Inflammatory macrophage (primary cell): ENCODE results near the gene PLCB2.
A peak's percentile ranks its signal among the peaks of the same experiment; 100 is the strongest.

ENCODE experiments used
- DNase-seq, 2 donors: peaks; one replicate each; pipeline ENCODE4 v3.0.0-alpha.2; 2020 to 2022

Gene PLCB2

DNA sequence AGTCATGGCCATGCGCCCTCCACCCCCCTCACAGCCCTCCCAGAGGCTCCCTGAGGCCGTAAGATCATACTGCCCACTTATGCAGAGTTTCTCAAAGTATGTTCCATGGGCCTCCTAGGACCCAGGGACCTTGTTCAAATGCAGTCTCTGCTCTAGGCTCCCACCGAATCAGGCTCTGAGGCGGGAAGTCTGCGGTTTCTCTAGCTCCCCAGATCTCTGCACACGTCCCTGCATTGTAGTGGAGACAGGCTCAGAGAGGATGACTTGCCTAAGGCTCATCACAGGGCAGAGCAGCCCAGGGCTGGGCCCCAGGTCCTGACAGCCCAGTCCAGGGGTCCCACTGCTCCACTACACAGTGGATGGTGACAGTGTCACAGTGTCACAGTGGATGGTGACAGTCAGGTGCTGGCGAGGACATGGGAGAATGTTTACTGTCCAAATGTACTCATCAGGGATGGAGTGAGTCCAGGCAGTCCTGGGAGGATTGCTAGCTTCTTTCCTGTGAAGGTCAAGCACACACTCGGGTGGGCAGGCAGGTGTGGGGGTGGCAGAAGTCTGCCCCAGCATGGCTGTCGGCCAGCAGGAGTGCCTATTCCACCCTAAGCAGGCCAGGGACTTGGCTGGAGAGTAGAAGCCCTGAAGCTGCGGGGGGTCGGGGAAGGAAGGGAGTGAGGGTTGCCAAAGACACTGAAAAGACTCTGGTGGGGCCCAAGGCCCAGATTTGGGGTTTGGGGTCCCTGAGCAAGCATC is 37.3 kb downstream of the PLCB2 start:
- DNase-seq: no peak

DNA sequence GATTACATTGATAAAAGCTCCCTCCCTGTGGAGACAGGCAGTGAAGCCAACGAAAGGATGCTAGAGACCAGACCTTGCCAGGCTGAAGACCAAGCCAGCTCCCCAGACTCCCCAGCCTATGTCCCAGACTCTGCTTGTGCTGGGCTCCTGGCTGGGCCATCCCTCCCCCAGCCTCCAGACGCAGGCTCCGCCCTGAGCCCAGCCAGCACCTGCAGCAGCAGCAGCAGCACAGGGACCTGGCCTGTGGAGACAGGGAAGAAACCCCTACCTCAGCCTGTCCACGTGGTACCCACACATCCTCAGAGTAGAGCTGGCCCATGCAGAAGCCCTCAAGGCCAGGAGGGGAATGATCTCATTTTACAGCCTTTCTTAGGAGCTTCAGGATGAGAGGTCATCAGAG is 38.1 kb downstream of the PLCB2 start:
- no peak for DNase-seq

DNA sequence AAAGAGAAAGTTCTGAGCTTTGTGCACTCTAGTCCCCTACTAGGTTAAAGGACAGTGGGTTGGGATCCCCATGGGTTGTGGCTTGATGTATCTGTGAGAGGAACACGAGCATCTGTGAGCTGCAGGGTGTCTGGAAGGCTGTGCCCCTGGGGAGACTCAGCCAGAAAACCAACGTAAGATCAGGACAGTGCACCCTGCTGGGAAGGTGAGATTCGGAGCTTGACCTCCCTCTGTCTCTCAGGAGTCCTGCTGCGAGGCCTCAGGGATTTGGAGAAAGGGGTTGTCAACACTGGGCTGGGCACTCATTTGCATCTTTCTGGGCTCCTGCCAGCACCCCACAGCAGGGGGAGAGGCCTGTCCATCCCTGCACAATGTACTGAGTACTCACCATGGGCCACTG is 40.1 kb downstream of the PLCB2 start:
- no peak for DNase-seq

DNA sequence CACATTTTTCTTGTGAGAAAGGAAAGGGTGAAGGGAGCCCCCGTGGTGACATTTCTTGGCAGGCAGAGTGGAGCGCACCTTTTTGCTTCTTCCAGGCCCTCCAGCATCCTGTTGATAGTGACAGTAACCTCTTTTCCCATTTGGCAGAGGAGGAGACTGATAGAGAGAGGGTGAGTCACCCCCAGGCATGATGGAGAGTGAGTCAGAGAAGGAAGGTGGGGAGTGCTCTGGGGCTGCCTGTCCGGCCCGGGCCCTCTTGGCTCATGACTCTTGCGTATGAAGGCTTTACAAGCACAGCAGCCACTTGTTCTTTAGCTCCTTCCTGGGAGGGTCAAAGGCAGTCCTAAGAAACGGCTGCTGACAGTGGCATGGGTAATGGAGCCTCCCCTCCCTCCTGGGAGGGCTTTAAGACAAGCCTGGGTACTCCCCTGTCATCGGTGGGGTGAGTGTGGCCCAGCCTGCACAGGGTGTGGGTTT is 40.9 kb downstream of the PLCB2 start:
- peak; percentile 78 to 89 for DNase-seq

DNA sequence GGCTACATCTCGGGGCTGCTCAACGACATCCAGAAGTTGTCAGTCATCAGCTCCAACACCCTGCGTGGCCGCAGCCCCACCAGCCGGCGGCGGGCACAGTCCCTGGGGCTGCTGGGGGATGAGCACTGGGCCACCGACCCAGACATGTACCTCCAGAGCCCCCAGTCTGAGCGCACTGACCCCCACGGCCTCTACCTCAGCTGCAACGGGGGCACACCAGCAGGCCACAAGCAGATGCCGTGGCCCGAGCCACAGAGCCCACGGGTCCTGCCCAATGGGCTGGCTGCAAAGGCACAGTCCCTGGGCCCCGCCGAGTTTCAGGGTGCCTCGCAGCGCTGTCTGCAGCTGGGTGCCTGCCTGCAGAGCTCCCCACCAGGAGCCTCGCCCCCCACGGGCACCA is 41.9 kb downstream of the PLCB2 start:
- DNase-seq: no peak

DNA sequence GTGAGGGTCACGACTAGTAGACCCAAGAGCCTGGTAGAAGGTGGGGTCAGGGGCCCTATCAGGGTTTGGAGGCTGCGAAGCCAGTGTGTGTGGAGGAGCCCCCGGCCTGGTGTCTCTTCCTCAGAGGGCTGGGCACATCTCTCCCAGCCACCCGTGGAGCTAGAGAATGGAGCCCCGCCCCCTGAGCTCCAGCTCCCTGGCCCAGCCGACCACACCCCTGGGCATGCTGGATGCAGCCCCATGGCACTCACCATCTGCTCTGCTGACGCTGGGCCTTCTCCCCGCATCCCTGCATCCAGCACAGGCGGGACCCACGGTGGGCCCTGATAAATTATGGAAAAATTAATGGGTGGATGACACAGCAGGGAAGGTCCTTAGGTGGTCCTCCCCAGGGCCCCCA is 42.4 kb downstream of the PLCB2 start:
- no peak for DNase-seq

DNA sequence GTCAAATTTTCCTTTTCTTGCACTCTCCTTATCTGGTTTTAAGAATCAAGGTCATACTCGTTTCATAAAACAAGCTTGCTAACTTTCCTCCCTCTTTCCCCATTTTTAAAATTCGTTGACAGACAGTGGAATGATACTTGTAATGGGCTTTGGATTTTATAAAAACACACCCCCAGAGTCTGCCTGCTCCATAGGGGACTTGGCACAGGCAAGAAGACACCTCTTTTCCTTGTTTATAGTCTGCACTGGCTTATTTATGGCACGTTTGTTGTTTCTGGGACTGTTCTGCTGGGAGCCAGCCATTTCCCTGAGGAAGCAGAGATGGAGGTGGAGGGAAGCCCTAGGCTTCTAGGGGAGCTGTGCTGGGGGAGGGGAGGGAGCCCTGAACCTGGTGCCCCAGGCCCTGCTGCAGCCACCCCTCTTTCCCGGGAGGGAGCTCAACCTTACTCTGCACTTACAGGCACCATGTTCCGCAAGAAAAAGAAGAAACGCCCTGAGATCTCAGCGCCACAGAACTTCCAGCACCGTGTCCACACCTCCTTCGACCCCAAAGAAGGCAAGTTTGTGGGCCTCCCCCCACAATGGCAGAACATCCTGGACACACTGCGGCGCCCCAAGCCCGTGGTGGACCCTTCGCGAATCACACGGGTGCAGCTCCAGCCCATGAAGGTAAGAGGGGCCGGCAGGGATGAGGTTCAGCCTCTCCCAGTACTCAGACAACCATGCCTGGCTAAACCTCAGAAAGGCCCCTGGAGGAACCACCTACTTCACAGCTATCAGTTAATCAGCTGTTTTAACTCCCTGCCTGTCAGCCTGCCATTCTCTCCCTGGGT is 43.2 kb downstream of the PLCB2 start:
- DNase-seq: no peak

DNA sequence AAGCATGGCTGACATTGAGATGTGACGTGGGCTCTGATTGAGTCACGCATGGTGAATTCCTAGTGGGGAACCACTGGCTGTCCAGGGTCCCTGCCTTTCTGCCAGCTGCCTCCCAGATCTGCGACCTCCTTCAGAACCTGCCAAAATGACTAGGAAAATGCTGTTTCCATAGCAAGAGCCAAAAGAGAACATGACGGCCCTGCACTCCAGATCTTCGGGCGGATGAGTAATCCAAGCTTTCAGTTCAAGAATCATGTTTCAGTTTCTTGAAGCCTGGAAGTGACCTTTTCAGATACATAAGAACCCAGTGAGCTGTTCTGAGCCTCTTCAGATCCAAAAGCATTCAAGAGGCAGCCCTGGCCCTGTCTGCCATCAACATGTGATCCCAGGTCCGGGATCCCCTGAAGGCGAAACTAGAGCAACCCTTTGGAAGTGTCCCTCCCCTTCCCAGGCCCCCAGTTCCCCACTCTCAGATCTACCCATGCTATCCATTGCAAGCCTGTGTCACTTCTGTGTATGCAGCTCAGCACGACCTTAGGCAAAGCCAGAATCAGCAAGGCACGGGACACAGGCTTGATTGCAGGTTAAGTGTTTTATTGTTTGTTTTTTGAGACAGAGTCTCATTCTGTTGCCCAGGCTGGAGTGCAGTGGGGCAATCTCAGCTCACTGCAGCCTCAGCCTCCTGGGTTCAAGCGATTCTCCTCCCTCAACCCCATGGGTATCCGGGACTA is 44.5 kb downstream of the PLCB2 start:
- no peak for DNase-seq

DNA sequence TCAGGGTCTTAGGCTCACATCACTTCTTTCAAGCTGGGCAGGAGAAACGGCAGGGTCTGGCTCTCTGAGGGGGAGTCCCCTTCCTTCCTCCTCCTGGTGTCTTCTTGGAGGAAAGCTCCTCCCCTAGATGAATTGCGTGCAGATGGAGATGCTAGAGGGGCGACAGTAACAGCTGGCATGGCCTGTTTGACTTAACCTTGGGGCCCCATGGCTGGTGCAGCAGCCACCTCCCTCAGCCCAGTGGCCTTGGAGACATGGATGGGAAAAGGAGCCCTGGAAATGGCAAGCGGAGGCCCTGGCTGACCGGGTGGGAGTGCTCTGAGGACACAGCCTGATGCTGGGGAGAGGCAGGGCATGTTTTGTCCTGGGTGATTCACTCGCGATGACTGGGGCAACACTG is 48.7 kb downstream of the PLCB2 start:
- no peak for DNase-seq

DNA sequence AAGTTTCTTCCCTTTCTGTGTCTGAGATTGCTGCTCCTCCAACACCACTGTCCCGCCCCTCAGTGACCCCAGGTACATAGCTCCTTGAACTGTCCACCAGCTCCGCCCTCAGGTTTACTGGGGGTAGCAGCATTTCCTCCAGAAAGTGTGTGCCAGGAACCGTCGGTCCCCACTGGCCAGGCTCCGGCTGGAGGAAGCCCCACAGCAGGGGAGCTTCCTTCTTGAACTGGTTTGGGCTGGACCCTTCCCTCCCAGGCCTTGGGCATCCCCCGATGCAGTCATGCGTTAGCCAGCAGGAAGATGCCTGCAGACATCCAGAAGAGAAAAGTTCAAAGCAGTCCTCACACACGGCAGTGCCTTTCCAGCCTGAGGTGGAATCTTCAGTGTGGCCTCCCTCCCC is 49.2 kb downstream of the PLCB2 start:
- no peak for DNase-seq

DNA sequence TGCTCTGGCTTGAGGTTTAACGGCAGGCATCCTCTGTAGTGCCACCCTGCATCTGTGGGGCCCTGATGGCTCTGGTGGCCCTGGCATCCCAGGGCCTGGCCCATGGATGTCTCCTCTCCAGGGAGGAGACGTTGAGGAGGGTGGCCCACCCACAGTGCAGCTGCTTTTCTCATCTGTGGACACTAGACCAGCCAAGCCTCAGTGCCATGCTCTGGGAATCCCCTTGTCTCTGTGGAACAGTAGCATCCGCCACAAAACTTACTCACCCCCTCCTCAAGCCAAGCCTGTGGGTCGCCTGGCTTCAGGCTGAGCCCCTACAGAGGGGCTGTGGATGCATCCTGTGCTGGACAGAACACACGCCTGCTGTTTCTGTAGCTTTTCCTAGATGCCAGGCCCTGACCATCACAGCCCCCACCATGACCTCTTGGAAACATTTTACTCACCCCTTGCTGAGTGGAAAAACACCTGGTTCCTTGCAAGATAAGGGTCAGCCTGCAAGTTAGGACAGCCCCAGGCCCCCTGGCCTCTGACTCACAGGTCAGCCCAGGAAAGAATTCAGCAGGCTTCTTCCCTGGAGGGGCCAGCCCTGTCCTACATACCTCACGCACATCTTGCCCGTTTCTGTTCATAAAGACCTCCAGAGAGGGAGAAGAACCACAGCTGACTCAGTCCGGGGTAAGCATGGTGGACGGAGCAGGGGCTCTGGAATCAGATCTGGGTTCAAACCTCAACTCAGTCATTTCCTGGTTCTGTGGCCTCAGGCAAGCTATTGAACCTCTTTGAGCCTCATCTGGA is 49.9 kb downstream of the PLCB2 start:
- DNase-seq: no peak

DNA sequence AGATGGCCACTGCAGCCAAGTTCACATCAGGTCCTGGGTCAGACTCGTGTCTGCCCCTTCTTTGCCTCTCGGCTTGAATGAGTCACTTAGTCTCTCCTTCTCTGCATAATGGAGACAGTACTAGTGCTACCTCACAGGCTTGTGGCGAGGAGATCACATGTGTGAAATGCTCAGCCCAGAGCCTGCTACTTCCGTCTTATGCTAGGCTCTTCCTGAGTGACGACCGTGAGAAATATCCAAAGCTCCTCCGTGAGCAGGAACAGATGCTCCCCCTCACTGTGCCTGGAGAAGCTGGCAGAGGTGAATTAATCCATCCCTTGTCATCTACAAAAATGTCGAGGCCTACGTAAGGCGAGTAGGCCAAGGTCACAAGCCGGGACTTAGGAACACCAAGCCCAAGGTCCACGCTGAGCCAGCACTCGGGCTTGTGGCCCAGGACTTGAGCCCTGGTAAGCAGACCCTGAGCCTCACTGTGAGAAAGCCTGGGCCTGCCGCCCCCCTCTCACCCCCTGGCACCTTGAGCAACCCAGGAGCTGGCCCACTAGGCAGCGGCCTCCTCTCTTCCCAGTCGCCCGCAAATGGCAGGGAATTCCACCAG is 51.0 kb downstream of the PLCB2 start:
- peak; percentile 54 to 64 for DNase-seq

DNA sequence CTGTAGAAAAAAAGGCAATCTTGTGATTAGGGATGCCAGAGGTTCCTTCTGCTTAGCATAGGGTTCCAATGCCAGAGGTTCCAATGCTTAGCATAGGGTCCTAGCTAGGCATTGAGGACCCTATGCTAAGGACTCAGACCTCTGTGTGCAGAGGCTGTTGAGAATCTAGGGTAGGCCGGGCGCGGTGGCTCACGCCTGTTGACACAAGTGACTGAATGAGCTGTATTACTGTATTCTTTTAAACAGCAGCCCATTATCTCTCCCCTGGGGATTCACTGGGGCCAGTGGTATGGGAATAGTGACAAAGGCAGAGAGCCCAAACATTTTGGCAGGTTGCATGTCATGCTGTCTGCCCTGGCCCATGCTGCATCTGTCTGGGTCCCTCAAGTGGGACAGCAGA is 52.7 kb downstream of the PLCB2 start:
- no peak for DNase-seq

DNA sequence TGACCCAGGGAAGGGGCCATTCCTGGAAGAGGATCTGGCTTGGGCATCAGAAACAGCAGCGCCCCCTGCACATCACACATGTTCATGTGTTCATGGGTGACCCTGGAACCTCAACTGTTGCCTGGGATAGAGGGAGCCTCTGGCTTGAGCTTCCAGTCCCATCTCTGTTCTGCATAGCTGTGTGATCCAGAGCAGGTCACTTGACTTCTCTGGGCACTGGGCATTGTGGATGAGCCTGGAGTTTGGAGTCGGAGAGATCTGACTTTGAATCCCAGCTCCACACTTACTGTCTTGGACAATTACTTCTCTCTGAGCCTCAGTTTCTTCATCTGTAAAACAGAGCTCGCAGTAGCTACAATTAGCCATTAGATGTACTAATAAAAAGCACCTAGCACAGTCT is 53.3 kb downstream of the PLCB2 start:
- no peak for DNase-seq

DNA sequence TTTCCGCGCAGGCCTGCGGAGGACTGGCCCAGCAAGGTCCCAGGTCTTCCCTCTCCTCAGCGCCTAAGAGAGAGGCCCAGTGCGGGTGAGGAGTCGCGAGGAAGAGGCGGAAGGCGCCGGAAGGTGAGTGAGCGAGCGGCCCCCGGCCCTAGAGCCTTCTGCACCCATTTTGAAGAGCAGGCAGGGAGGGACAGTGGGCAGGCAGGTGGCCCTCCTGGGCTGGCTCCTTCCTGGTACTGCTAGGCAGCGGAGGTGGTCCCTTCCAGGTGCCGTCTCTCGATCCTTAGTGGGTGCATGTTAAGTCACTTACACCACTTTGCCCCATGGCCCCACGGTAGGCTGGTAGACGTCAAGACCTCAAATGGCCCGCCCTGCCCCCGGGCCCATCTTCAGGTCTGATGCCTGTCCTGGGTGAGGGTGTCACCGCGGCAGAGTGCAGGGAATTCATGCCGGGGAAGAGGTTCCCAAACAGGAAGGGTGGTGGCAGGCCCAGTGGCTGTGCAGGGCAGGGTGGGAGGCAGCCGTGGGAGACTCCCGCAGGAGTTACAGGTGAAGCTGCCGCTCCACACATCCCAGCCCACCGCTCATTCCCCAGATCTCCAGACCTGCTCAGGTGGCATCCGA is 54.5 kb downstream of the PLCB2 start:
- DNase-seq: no peak

DNA sequence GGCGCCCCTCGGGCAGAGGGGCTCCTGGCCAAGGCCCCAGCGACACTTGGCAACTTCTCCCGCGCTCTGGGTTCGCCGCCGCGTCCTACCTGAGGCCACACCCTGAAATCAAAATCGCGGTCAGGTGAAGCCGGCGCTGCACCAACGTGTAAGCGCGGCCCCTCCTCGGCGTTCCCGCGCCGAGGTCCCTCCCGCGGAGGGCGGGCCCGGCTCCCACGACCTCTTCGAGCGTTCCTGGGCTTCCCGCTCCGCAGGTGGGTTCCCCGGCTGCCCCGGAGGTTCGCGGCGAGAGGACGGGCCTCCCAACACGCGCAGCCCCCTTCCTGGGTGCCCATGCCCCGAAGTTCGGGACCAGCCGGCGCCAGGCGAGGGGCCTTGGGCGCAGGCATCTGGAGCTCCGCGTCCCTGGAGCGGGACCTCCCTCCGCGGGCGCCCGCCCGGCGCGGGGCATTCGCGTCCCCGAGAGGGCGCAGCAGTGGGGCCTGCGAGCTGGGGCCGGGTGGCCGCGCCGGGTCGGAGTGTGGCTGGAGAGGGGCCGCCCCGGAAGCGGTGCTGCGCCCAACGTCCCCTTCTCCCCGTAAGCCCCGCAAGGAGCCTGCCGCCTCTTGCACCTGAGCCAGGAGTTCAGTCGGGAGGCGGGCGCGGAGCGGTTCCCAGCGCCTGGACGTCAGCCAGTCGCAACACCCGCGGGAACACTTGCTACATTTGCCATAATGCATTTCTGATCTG is 55.1 kb downstream of the PLCB2 start:
- DNase-seq: peak in 1 of 2 donors; percentile 28

DNA sequence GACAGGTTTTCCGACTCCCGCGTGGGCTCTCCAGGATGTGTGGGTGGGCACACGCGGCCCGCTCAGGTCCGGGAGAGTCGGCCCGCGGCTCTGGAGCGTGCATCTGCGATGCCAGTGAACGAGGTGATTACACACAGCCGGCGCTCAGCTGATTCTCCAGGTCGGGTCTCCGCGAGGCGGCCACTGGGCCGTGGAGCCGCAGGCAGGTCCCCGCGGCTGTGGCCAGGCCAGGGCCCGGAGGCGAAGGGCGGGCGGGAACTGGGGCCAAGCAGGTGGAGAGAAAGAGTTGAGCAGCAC is 55.6 kb downstream of the PLCB2 start:
- no peak for DNase-seq

DNA sequence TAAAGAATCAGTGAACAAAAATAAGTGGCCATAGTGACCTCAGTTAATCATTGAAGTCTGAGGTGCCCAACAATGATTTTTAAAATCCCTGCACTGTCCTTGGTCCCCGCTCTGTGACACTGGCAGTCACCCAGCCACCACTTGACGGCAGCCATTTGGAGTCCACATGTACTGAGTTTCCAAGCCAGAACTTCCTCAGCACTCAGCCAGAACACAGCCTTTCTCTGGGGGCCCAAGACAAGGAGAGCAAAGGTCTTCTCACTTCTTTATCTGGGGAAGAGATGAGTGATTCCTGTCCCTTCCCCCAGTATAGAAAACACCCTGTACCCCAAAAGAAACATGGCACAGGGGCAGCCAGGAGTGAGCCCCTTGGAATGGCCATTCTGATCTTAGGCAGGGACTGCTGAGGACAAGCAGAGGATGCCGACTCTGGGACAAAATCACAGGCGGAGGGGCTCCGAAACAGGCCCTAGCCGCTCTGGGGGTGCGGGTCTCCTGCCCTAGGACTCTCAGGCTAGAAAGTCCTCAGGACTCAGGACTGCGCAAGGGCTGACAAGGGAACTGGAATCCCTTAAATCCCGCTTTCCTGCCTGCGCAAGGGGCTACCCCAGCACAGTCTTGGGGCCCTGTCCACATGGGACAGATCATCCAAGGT is 56.1 kb downstream of the PLCB2 start:
- no peak for DNase-seq

DNA sequence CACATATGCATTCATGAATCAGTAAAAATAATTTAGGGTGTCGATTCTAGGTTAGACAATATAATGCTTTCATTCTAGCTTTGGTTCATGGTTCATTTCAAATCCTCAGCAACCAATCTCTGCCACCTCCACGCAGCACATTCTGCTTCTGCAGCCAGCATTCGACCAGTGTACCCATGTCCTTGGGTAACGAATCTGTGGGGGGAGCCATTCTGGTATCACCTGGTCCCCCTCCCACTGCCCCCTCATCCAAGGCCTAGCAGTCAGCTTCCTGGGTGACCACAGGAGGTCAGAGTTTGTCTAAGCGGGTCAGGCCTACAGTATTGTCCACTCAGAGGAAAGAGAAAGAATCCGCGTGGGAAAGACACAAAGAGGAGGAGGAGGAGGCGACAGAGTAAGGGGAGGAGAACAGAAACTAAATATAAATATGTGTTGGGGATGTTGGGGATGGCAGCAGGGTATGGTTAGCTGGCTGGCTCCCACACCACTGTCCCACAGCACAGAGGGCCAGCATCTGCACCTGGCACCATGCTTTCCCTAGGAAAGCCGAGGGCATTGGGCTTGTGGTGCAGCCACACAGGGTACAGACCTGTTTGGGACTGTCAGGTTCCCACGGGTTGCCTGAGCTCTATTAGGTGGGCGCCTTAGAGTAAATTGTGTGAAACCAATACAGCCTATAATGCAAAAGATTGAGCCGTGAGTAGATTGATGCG is 56.8 kb downstream of the PLCB2 start:
- DNase-seq: no peak

DNA sequence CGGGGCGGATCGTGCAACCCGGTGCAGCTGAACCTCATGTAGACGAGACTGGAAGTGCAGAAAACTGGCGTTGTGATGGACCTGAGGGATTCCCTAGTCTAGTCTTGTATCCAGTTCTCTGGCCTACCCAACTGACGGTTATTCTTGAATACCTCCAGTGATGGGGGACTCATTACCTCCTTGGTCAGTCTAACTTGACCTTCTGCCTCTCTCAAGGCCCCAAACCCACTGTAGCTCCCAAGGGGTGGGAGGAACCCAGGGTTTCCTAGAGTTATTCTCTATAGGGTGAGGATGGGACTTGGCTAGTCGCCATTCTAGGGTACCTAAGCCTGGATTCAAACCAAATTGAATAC is 57.5 kb downstream of the PLCB2 start:
- no peak for DNase-seq
